Fibroblast of mammary gland (primary cell): ENCODE measurements around the gene ZNF862.

Experiments used
- DNase-seq: peaks from one replicate; pipeline ENCODE4 v3.0.0-alpha.2; 2010; ENCODE audit warnings: low read depth
- H3K4me3 ChIP-seq: 2 replicates; pipeline ENCODE4 v1.5.1; 2011; ENCODE audit warnings: low read depth, mild to moderate bottlenecking, low read length, moderate library complexity; ENCODE audit not compliant: control insufficient read depth
- CTCF ChIP-seq: conservative IDR thresholded peaks from 2 replicates; pipeline ENCODE4 v1.5.1; 2011; ENCODE audit warnings: low read depth, low read length, inconsistent platforms; ENCODE audit not compliant: control insufficient read depth, insufficient read depth

ZNF862 gene

GRCh38 chr7:149819141-149819960 is 18.8 kb upstream of the ZNF862 start:
- no peak overlapping the region for H3K4me3 ChIP-seq
- TF ChIP-seq CTCF: no peak
- no peak for DNase-seq

- H3K4me3 ChIP-seq: no peak overlapping the region
- TF ChIP-seq CTCF: no peak
- no peak for DNase-seq
These were observed 18.2 kb upstream of the ZNF862 start for GRCh38 chr7:149819961-149820340.

GRCh38 chr7:149820622-149821190 is 17.5 kb upstream of the ZNF862 start:
- DNase-seq: no peak
- H3K4me3 ChIP-seq: no peak overlapping the region
- no peak for TF ChIP-seq CTCF

GRCh38 chr7:149821191-149822148 is 16.7 kb upstream of the ZNF862 start:
- no peak overlapping the region for H3K4me3 ChIP-seq
- DNase-seq: no peak
- TF ChIP-seq CTCF: no peak

- DNase-seq: no peak
- TF ChIP-seq CTCF: no peak
- no peak overlapping the region for H3K4me3 ChIP-seq
These were observed 15.7 kb upstream of the ZNF862 start for GRCh38 chr7:149822353-149822943.

GRCh38 chr7:149823191-149823630 is 15.0 kb upstream of the ZNF862 start:
- H3K4me3 ChIP-seq: no peak overlapping the region
- DNase-seq: no peak
- TF ChIP-seq CTCF: no peak
